ENCODE data around the gene FOXL3. TPM values are rescaled to one million over a fixed set of nuclear protein-coding genes. Genes with fewer than 3 reads are reported as not detected.

The FOXL3 gene
- total and polyA plus RNA-seq, 2 experiments from 2014 or later, result not detected

- Histone ChIP-seq H3K27me3 (no peaks in the 10 kb centered on the region), H3K4me2 (no peak overlapping the region), H3K9me2 (replicated peaks; ENCODE audit: insufficient read depth) (no peaks in the 10 kb centered on the region), H3K4me3 (no peak overlapping the region), H3K27ac (no peak overlapping the region), H3K36me3 (replicated peaks; ENCODE audit: insufficient read depth, low read depth) (no peaks in the 10 kb centered on the region), H3K4me1 (ENCODE audit: insufficient read depth) (no peaks in the 10 kb centered on the region), H3K79me2 (no peaks in the 10 kb centered on the region), H4K20me1 (ENCODE audit: insufficient read depth, poor library complexity, severe bottlenecking) (no peaks in the 10 kb centered on the region), H2AFZ (no peak overlapping the region), H3K9me3 (ENCODE audit: low read depth) (no peaks in the 10 kb centered on the region)
- WGBS (ENCODE audit: low lambda C conversion rate, missing lambda C conversion rate), result 73% methylated on average over 10 of the region's 10 CpGs
- no peak for TF ChIP-seq EZH2 (IDR thresholded peaks at IDR 0.05; ENCODE audit: borderline replicate concordance)
- no peak for DNase-seq (ENCODE audit: low spot score)
Observed at GRCh38 chr7:276230-276835, 13.6 kb upstream of the FOXL3 start.

GRCh38 chr7:277228-277627 lies 12.7 kb upstream of the FOXL3 start:
- H3K36me3 ChIP-seq (replicated peaks; ENCODE audit: insufficient read depth, low read depth), result no peaks in the 10 kb centered on the region
- no peaks in the 10 kb centered on the region for H3K79me2 ChIP-seq
- WGBS (ENCODE audit: low lambda C conversion rate, missing lambda C conversion rate), result 85% methylated on average over 4 of the region's 4 CpGs
- no peaks in the 10 kb centered on the region for H3K4me1 ChIP-seq (ENCODE audit: insufficient read depth)
- TF ChIP-seq EZH2 (IDR thresholded peaks at IDR 0.05; ENCODE audit: borderline replicate concordance) (no peak), CTCF (IDR thresholded peaks at IDR 0.05; ENCODE audit: poor library complexity) (no peak), EZH2phosphoT487 (IDR thresholded peaks at IDR 0.05; ENCODE audit: low read depth, severe bottlenecking, unreplicated experiment) (no peak)
- no peaks in the 10 kb centered on the region for H3K9me3 ChIP-seq (ENCODE audit: low read depth)
- H3K4me3 ChIP-seq, result no peak overlapping the region
- no peaks in the 10 kb centered on the region for H3K27me3 ChIP-seq
- no peaks in the 10 kb centered on the region for H4K20me1 ChIP-seq (ENCODE audit: insufficient read depth, poor library complexity, severe bottlenecking)
- H3K27ac ChIP-seq, result no peak overlapping the region
- H3K4me2 ChIP-seq, result no peak overlapping the region
- H3K9me2 ChIP-seq (replicated peaks; ENCODE audit: insufficient read depth), result no peaks in the 10 kb centered on the region
- DNase-seq (ENCODE audit: low spot score), result no peak
- H2AFZ ChIP-seq, result no peak overlapping the region

- Histone ChIP-seq H2AFZ (no peak overlapping the region), H3K79me2 (no peaks in the 10 kb centered on the region), H3K4me1 (ENCODE audit: insufficient read depth) (no peaks in the 10 kb centered on the region), H3K9me3 (ENCODE audit: low read depth) (no peaks in the 10 kb centered on the region), H4K20me1 (ENCODE audit: insufficient read depth, poor library complexity, severe bottlenecking) (no peaks in the 10 kb centered on the region), H3K4me3 (no peak overlapping the region), H3K27me3 (no peaks in the 10 kb centered on the region), H3K4me2 (no peak overlapping the region), H3K36me3 (replicated peaks; ENCODE audit: insufficient read depth, low read depth) (no peaks in the 10 kb centered on the region), H3K9me2 (replicated peaks; ENCODE audit: insufficient read depth) (no peaks in the 10 kb centered on the region), H3K27ac (no peak overlapping the region)
- DNase-seq (ENCODE audit: low spot score), result no peak
- TF ChIP-seq EZH2phosphoT487 (IDR thresholded peaks at IDR 0.05; ENCODE audit: low read depth, severe bottlenecking, unreplicated experiment), result no peak
- TF ChIP-seq CTCF (IDR thresholded peaks at IDR 0.05; ENCODE audit: poor library complexity), result no peak
- no peak for TF ChIP-seq EZH2 (IDR thresholded peaks at IDR 0.05; ENCODE audit: borderline replicate concordance)
- 89% methylated on average over 5 of the region's 5 CpGs for WGBS (ENCODE audit: low lambda C conversion rate, missing lambda C conversion rate)
Observed at GRCh38 chr7:278081-278480, 11.9 kb upstream of the FOXL3 start.

GRCh38 chr7:279821-280220 lies 10.1 kb upstream of the FOXL3 start:
- WGBS (ENCODE audit: low lambda C conversion rate, missing lambda C conversion rate), result 78% methylated on average over 10 of the region's 10 CpGs
- Histone ChIP-seq H2AFZ (no peak overlapping the region), H3K27me3 (no peaks in the 10 kb centered on the region), H3K4me1 (ENCODE audit: insufficient read depth) (peaks cover 6% of the 10 kb centered on the region), H3K9me3 (ENCODE audit: low read depth) (no peaks in the 10 kb centered on the region), H3K27ac (no peak overlapping the region), H3K4me3 (no peak overlapping the region), H3K36me3 (replicated peaks; ENCODE audit: insufficient read depth, low read depth) (no peaks in the 10 kb centered on the region), H3K9me2 (replicated peaks; ENCODE audit: insufficient read depth) (no peaks in the 10 kb centered on the region), H3K4me2 (no peak overlapping the region), H3K79me2 (no peaks in the 10 kb centered on the region), H4K20me1 (ENCODE audit: insufficient read depth, poor library complexity, severe bottlenecking) (no peaks in the 10 kb centered on the region)
- no peak for DNase-seq (ENCODE audit: low spot score)
- no peak for TF ChIP-seq EZH2phosphoT487 (IDR thresholded peaks at IDR 0.05; ENCODE audit: low read depth, severe bottlenecking, unreplicated experiment)
- TF ChIP-seq CTCF (IDR thresholded peaks at IDR 0.05; ENCODE audit: poor library complexity), result no peak
- no peak for TF ChIP-seq EZH2 (IDR thresholded peaks at IDR 0.05; ENCODE audit: borderline replicate concordance)

Data from hepatocyte (in vitro differentiated cells).